ENCODE data around the gene GNA12.
"Not testable (repeated sequence)": the region's sequence is repeated elsewhere in the genome, so short reads cannot be mapped to it uniquely, and the experiment has no call there.

GNA12 gene

GRCh38 chr7:2724453-2725177 lies 119.5 kb downstream of the GNA12 start:
- DNase-seq: no peak

GRCh38 chr7:2724036-2724435 lies 120.1 kb downstream of the GNA12 start:
- not testable (repeated sequence) for DNase-seq

GRCh38 chr7:2723138-2723850 lies 120.8 kb downstream of the GNA12 start:
- DNase-seq: no peak

- no peak for DNase-seq
Observed at GRCh38 chr7:2722591-2722990, 121.5 kb downstream of the GNA12 start.

GRCh38 chr7:2721842-2722241 lies 122.3 kb downstream of the GNA12 start:
- no peak for DNase-seq

GRCh38 chr7:2720024-2720423 lies 124.1 kb downstream of the GNA12 start:
- DNase-seq: no peak

GRCh38 chr7:2719007-2719406 lies 125.1 kb downstream of the GNA12 start:
- DNase-seq: no peak

GRCh38 chr7:2718296-2718965 lies 125.7 kb downstream of the GNA12 start:
- no peak for DNase-seq

GRCh38 chr7:2717293-2718261 lies 126.5 kb downstream of the GNA12 start:
- DNase-seq: no peak

- DNase-seq: no peak
Observed at GRCh38 chr7:2716906-2717292, 127.2 kb downstream of the GNA12 start.

GRCh38 chr7:2716488-2716887 lies 127.6 kb downstream of the GNA12 start:
- DNase-seq: no peak

- DNase-seq: peak; percentile 25
Observed at GRCh38 chr7:2715341-2716231, 128.5 kb downstream of the GNA12 start.

- no peak for DNase-seq
Observed at GRCh38 chr7:2714636-2715035, 129.5 kb downstream of the GNA12 start.

GRCh38 chr7:2713978-2714377 lies 130.1 kb downstream of the GNA12 start:
- no peak for DNase-seq

- no peak for DNase-seq
Observed at GRCh38 chr7:2713370-2713769, 130.7 kb downstream of the GNA12 start.

- no peak for DNase-seq
Observed at GRCh38 chr7:2711895-2712675, 132.0 kb downstream of the GNA12 start.

- no peak for DNase-seq
Observed at GRCh38 chr7:2710901-2711551, 133.1 kb downstream of the GNA12 start.

- DNase-seq: no peak
Observed at GRCh38 chr7:2710286-2710655, 133.8 kb downstream of the GNA12 start.

GRCh38 chr7:2709553-2710285 lies 134.4 kb downstream of the GNA12 start:
- DNase-seq: no peak
